ENCODE measurements around the gene MMD. TPM values are rescaled to one million over a fixed set of nuclear protein-coding genes. Genes with fewer than 3 reads are reported as not detected.
A peak's percentile ranks its signal among the peaks of the same experiment; 100 is the strongest.
"Not testable (repeated sequence)": the region's sequence is repeated elsewhere in the genome, so short reads cannot be mapped to it uniquely, and the experiment has no call there.

Gene MMD
- total and polyA plus RNA-seq, 3 donors from 2014 or later, result 38.3 to 73.1 (median 53.7) TPM

DNA sequence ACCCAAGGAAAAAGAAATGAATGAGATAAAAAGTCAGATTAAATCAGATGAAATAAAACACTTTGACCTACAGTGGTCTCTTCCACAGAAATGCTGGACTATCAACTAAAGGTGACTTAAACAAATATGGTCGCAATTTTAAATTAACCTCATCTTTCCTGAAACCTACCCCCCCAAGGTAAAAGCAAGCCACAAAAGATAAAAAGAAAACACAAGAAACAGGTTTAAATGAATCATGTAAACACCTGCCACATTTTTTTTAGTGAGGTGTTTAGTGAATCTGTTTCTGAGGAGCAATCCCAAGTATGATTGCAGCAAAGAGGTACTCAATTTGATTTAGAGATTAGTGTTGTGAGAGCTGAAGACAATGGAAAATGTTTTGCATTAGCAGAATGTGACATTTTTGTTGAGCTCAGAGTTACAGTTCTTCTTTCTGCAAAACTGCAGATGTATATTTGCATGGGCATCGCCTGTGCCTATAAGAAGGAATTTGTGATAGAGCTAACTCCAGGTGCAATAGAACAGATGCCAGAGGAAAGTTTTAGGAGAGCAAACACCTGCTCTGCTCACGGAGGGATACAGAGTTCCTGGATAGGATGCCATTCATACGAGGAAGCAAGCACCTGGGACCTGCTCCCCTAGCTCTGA, 3.4 kb upstream of the MMD start:
- TF ChIP-seq POLR2A (IDR thresholded peaks at IDR 0.05), result no peak
- TF ChIP-seq, protein P1, sequence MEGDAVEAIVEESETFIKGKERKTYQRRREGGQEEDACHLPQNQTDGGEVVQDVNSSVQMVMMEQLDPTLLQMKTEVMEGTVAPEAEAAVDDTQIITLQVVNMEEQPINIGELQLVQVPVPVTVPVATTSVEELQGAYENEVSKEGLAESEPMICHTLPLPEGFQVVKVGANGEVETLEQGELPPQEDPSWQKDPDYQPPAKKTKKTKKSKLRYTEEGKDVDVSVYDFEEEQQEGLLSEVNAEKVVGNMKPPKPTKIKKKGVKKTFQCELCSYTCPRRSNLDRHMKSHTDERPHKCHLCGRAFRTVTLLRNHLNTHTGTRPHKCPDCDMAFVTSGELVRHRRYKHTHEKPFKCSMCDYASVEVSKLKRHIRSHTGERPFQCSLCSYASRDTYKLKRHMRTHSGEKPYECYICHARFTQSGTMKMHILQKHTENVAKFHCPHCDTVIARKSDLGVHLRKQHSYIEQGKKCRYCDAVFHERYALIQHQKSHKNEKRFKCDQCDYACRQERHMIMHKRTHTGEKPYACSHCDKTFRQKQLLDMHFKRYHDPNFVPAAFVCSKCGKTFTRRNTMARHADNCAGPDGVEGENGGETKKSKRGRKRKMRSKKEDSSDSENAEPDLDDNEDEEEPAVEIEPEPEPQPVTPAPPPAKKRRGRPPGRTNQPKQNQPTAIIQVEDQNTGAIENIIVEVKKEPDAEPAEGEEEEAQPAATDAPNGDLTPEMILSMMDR (IDR thresholded peaks at IDR 0.05), result no peak
- no peaks in the 10 kb centered on the region for H3K9me3 ChIP-seq
- no peaks in the 10 kb centered on the region for H3K36me3 ChIP-seq (ENCODE audit: low read depth, missing control alignments)
- no peak overlapping the region for H3K4me3 ChIP-seq
- H3K4me1 ChIP-seq, result peaks cover 5% of the 10 kb centered on the region
- DNase-seq, result no peak
- no peaks in the 10 kb centered on the region for H3K27me3 ChIP-seq
- 56 to 65% methylated on average over 4 of the region's 4 CpGs for WGBS, 2 donors
- no peak overlapping the region for H3K27ac ChIP-seq
- intact Hi-C loops (cut with DNase I; ENCODE audit: low total_unique reads), result no loop called here

DNA sequence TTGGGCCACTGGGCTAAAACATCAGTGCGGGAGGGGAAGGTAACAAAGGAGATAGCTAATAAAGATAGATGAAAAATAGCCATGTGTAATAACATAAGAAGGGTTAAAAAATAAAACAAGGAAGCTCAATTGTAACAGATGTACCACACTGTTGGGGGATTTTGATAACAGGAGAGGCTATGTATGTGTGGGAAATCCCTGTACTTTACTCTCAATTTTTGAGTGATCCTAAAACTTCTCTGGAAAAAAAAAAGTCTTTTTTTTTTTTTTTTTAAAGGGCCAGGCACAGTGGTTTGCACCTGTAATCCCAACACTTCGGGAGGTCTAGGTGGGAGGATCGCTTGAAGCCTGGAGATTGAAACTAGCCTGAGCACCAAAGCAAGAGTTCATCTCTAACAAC, 1.9 kb upstream of the MMD start:
- no peak for TF ChIP-seq POLR2A (IDR thresholded peaks at IDR 0.05)
- TF ChIP-seq, protein P1 (IDR thresholded peaks at IDR 0.05), result no peak
- H3K4me1 ChIP-seq, result peaks cover 5% of the 10 kb centered on the region
- H3K36me3 ChIP-seq (ENCODE audit: low read depth, missing control alignments), result no peaks in the 10 kb centered on the region
- no peaks in the 10 kb centered on the region for H3K9me3 ChIP-seq
- no peak overlapping the region for H3K27ac ChIP-seq
- WGBS, 2 donors, result 70 to 76% methylated on average over 3 of the region's 3 CpGs
- no peak overlapping the region for H3K4me3 ChIP-seq
- intact Hi-C loops (cut with DNase I; ENCODE audit: low total_unique reads), result no loop called here
- H3K27me3 ChIP-seq, result no peaks in the 10 kb centered on the region
- DNase-seq, result no peak

DNA sequence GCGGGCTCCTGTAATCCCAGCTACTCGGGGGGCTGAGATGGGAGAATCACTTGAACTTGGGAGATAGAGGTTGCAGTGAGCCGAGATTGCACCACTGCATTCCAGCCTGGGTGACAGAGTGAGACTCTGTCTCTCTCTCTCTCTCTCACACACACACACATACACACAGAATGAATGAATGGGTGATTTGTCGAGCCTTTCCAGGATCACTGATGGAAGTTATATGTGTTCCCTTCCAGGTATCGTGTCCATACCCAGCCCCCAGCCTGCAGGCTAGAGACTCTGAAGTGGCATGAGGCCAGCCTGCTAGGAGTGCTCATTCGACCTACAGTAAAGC, 1.2 kb upstream of the MMD start:
- intact Hi-C loops (cut with DNase I; ENCODE audit: low total_unique reads); H3K27me3 ChIP-seq; H3K9me3 ChIP-seq; H3K36me3 ChIP-seq (ENCODE audit: low read depth, missing control alignments); H3K4me1 ChIP-seq; H3K4me3 ChIP-seq: not testable (repeated sequence)
- H3K27ac ChIP-seq, result peak overlapping the region in 1 of 2 donors; percentile 50
- DNase-seq, result peak; percentile 26
- WGBS, 2 donors, result 71 to 72% methylated on average over 6 of the region's 6 CpGs

DNA sequence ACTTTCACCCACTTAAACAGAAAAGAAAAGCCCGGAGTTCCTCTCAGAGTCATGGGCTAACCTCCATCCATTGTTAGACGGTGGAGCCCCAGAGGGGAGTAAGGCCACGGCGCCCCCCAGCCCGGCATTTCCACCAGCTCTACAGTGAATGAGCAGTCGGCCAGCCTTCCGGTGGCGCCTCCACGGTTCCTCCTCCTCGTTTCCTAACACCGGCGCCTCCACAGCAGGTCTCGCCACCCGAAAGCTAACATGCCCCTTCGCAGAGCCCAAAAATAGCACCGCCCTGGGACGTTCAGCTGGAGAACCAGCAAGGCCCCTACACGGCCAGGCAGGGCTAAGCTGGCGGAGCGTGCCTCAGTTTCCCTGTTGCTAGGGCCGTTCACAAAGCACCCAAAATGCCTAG, 858 bp downstream of the MMD start:
- Histone ChIP-seq H3K4me1 (peaks cover 5% of the 10 kb centered on the region), H3K36me3 (ENCODE audit: low read depth, missing control alignments) (no peaks in the 10 kb centered on the region), H3K27ac (peak overlapping the region; percentile 83 to 89), H3K27me3 (no peaks in the 10 kb centered on the region), H3K9me3 (no peaks in the 10 kb centered on the region), H3K4me3 (peak overlapping the region; percentile 79 to 87)
- 0 to 2% methylated on average over 4 to 21 of the region's 21 CpGs for WGBS, 2 donors
- no peak for TF ChIP-seq POLR2A (IDR thresholded peaks at IDR 0.05)
- TF ChIP-seq, protein P1 (IDR thresholded peaks at IDR 0.05), result no peak
- intact Hi-C loops (cut with DNase I; ENCODE audit: low total_unique reads), result no loop called here
- peak; percentile 39 for DNase-seq

DNA sequence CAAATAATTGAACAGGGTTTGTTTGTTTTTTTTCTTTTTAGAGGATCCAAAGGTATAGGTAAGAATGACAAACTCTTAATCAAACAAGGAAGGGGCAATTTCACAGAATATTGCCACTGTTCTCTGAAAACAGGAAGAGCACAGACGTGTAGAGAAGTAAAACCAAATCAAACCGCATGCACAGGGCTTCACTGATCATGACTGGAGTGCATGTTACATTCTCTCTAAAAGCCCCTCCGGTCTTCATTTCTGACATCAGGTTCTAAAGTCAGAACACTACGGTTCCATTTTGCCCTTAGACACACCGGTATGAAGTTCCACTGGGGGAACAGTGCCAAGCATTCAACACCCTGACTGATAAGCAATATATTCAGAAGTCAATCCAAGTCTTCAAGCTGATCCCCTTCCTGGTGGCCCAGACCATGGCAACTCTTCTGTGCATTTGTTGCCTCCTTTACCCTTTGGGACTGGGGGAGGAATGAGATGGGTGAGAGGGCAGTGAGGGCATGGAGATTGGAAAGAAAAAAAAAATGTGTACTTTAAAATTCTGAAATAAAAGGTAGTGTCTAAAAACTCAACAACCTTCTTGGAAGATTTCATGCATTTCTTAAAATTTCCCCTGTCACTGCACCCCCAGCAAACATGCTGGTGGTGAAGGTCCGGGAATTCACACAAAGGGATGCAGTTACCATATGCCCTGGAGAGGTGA, 1.4 kb downstream of the MMD start:
- TF ChIP-seq POLR2A (IDR thresholded peaks at IDR 0.05), result no peak
- TF ChIP-seq, protein P1 (IDR thresholded peaks at IDR 0.05), result no peak
- peak overlapping the region; percentile 79 to 87 for H3K4me3 ChIP-seq
- no peak for DNase-seq
- H3K4me1 ChIP-seq, result peaks cover 5% of the 10 kb centered on the region
- H3K9me3 ChIP-seq, result no peaks in the 10 kb centered on the region
- 34 to 37% methylated on average over 6 of the region's 6 CpGs for WGBS, 2 donors
- intact Hi-C loops (cut with DNase I; ENCODE audit: low total_unique reads), result no loop called here
- no peaks in the 10 kb centered on the region for H3K36me3 ChIP-seq (ENCODE audit: low read depth, missing control alignments)
- H3K27ac ChIP-seq, result peak overlapping the region; percentile 83 to 89
- no peaks in the 10 kb centered on the region for H3K27me3 ChIP-seq

All from testis (tissue), 3 donors.